Measurements from ENCODE around the gene ACVR2A. TPM values are rescaled to one million over a fixed set of nuclear protein-coding genes. Genes with fewer than 3 reads are reported as not detected.

Gene ACVR2A
- total and polyA plus RNA-seq, 2 of the 4 experiments (the other 2 are of a cell fraction) = 1.8 to 6.8 TPM

DNA sequence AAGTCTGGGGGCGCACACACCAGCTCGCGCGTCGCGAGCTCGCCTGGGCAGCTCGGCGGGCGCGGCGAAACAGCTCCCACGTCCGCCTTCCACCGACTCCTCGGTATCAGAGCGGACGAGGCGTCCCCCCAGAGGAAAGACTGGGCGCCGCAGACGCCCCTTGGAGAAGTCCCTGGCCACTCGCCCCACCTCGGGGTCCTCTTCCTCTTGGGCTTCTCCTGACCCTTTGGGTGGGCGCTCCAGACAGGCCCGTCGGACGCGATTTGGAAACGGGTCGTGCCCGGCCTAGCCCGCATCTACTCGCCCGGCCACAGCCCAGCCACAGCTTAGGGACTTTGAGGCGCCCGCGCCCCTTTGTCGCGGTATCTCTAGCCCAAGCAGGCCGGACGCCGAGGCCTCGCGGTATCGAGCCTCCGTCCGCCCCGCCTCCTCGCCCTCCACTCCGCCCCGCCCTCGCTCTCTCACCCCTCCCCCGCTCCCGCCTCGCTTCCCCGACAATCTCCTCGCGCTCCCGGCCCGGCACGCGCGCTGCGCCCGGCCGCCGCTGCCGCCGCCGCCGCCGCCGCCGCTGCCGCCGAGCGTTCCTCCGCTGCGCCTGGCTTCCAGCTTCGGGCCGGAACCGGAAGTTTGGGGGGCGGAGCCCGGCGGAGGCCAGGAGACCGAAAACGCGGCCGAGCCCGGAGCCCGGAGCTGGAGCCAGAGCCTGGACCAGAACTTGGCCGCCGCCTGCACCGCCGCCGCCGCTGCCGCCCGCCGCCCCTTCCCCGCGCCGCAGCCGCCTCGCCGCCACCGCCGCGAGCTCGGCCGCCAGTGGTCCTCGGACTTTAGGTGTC, 749 bp upstream of the ACVR2A start:
- peak; percentile 85 for DNase-seq
- H3K27me3 ChIP-seq (ENCODE audit: control insufficient read depth, insufficient read depth, low read length) = no peaks in the 10 kb centered on the region
- POLR2A ChIA-PET (ENCODE audit: unreplicated experiment) = no interaction called here
- TF ChIP-seq CHD1 (IDR thresholded peaks at IDR 0.05; ENCODE audit: low read depth, low read length) = no peak
- TF ChIP-seq MXI1 (IDR thresholded peaks at IDR 0.05; ENCODE audit: borderline replicate concordance, low read depth, low read length) = peak; percentile 24; the same call in 1 of the 2 replicates
- TF ChIP-seq MAZ (IDR thresholded peaks at IDR 0.05; ENCODE audit: borderline replicate concordance, low read depth, low read length) = peak; percentile 81; the same call in 1 of the 2 replicates
- TF ChIP-seq POLR2A (IDR thresholded peaks at IDR 0.05; ENCODE audit: low read depth, low read length) = peak; percentile 78
- TF ChIP-seq, protein P1, sequence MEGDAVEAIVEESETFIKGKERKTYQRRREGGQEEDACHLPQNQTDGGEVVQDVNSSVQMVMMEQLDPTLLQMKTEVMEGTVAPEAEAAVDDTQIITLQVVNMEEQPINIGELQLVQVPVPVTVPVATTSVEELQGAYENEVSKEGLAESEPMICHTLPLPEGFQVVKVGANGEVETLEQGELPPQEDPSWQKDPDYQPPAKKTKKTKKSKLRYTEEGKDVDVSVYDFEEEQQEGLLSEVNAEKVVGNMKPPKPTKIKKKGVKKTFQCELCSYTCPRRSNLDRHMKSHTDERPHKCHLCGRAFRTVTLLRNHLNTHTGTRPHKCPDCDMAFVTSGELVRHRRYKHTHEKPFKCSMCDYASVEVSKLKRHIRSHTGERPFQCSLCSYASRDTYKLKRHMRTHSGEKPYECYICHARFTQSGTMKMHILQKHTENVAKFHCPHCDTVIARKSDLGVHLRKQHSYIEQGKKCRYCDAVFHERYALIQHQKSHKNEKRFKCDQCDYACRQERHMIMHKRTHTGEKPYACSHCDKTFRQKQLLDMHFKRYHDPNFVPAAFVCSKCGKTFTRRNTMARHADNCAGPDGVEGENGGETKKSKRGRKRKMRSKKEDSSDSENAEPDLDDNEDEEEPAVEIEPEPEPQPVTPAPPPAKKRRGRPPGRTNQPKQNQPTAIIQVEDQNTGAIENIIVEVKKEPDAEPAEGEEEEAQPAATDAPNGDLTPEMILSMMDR (conservative IDR thresholded peaks at IDR 0.05; ENCODE audit: low read depth, low read length) = peak; percentile 22; the same call in 1 of the 2 replicates
- peak overlapping the region; percentile 90 for H3K4me2 ChIP-seq (ENCODE audit: low read depth, low read length)
- no peak overlapping the region for H2BK15ac ChIP-seq (ENCODE audit: low read depth, low read length)
- H2AK5ac ChIP-seq (ENCODE audit: low read depth, low read length) = no peak overlapping the region
- H3K9ac ChIP-seq (ENCODE audit: low read depth, low read length) = peak overlapping the region; percentile 94
- peak overlapping the region; percentile 61 for H3K14ac ChIP-seq (replicated peaks; ENCODE audit: low read depth, low read length)
- no peaks in the 10 kb centered on the region for H3K9me3 ChIP-seq (ENCODE audit: control insufficient read depth, insufficient read depth, low read length)
- H4K8ac ChIP-seq (ENCODE audit: low read depth in 2 of 2, low read length in 2 of 2) = peak overlapping the region; percentile 10 to 82; a peak in 2 of 4 replicates
- peak; percentile 93 for ATAC-seq (ENCODE audit: low read depth)
- peak overlapping the region; percentile 98 for H2AFZ ChIP-seq (replicated peaks; ENCODE audit: low read length, poor library complexity)
- peaks cover 6% of the 10 kb centered on the region; the same call in 1 of the 2 replicates for H4K20me1 ChIP-seq (ENCODE audit: insufficient read depth, low read length)
- H3K79me1 ChIP-seq (ENCODE audit: low read depth in 1 of 2, low read length in 2 of 2) = peaks cover 13 to 22% of the 10 kb centered on the region in 2 experiments
- no TSS peak for BruUV-seq (replicated peaks)
- H2AK9ac ChIP-seq (replicated peaks; ENCODE audit: low read depth, low read length, poor library complexity) = peak overlapping the region; percentile 8
- peak overlapping the region; percentile 96 for H3K4me3 ChIP-seq (ENCODE audit: insufficient read depth, low read depth, low read length)
- CTCF ChIA-PET = interaction anchor here (0.7 to 1.0 kb wide), 3 partner anchors 9 to 67 kb away, joined by 3 read pairs; no protein-coding TSS in a partner anchor
- no peaks in the 10 kb centered on the region for H3K36me3 ChIP-seq (ENCODE audit: control insufficient read depth, insufficient read depth, low read length)
- peak overlapping the region; percentile 93 for H3K27ac ChIP-seq (ENCODE audit: insufficient read depth, low read length)
- peak overlapping the region; percentile 95 for H3K23ac ChIP-seq (ENCODE audit: low read depth, low read length)
- H2BK120ac ChIP-seq (ENCODE audit: low read depth, low read length) = peak overlapping the region; percentile 80
- H3K9me1 ChIP-seq (ENCODE audit: insufficient read depth, low read length) = no peaks in the 10 kb centered on the region
- in situ Hi-C loops (cut with MboI; ENCODE audit: low sequenced_read_pairs) (no loop called here), intact Hi-C loops (cut with micrococcal nuclease) (loop anchor here (1.0 to 5.0 kb wide), 3 partner anchors 67 to 915 kb away; no protein-coding TSS in a partner anchor), dilution Hi-C loops (cut with HindIII; ENCODE audit: low sequenced_read_pairs, unreplicated experiment) (no loop called here)
- no peak overlapping the region for H2BK20ac ChIP-seq (ENCODE audit: low read depth, low read length)
- peak overlapping the region; percentile 36; the same call in 1 of the 2 replicates for H4K5ac ChIP-seq (ENCODE audit: low read depth, low read length)
- peak overlapping the region; percentile 62; the same call in 1 of the 2 replicates for H3K18ac ChIP-seq (ENCODE audit: low read depth, low read length)
- H3K4me1 ChIP-seq (ENCODE audit: control insufficient read depth, insufficient read depth, low read length) = peaks cover 3% of the 10 kb centered on the region; the same call in 1 of the 2 replicates
- WGBS, 2 experiments (ENCODE audit: extremely low coverage in 2 of 2, insufficient read length in 1 of 2) = 0% methylated on average over 33 of the region's 113 CpGs; no CpG with 5 or more reads in 1 of the 2 experiments
- peak overlapping the region; percentile 61 for H3K56ac ChIP-seq (ENCODE audit: extremely low read depth, insufficient read depth, low read length)
- peak overlapping the region; percentile 67 for H2BK5ac ChIP-seq (ENCODE audit: low read depth, low read length, poor library complexity, severe bottlenecking)
- peak overlapping the region; percentile 38 for H4K91ac ChIP-seq (ENCODE audit: insufficient read depth, low read depth, low read length)
- H3K4ac ChIP-seq (ENCODE audit: low read depth, low read length) = peak overlapping the region; percentile 51
